Measurements from ENCODE around the gene EDEM3. TPM values are rescaled to one million over a fixed set of nuclear protein-coding genes. Genes with fewer than 3 reads are reported as not detected.

Gene EDEM3
- total and polyA plus RNA-seq, 2 of the 8 experiments (the other 6 are each of a cell fraction or from before 2014, with no cell fraction given) = 1.6 to 14.0 TPM

DNA sequence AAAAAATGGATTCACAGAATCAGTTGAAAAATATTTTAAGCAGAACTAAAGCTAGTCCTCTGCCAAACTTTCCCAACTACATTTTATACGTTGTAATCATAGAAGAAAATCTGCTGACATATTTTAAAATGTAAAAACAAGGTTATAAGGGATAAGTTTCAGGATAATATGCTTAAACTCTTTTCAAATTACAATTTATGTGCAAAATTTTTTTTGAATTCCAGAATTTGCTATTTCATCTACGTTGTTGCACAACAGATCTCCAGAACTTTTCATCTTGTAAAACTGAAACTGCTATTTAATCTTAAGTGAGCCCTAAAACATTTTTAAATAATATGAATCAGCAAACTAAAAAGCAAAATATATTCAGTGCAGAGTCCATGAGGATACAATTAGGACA, 5.9 kb downstream of the EDEM3 start (continued):
- no peak for TF ChIP-seq CHD7 (IDR thresholded peaks at IDR 0.05; ENCODE audit: insufficient replicate concordance, low read length)
- TF ChIP-seq ZNF274 (IDR thresholded peaks at IDR 0.05; ENCODE audit: borderline replicate concordance, extremely low read depth, low read length) = no peak
- no peak for TF ChIP-seq ATF3 (IDR thresholded peaks at IDR 0.05; ENCODE audit: insufficient read depth, low read depth, low read length)
- TF ChIP-seq, protein P1, sequence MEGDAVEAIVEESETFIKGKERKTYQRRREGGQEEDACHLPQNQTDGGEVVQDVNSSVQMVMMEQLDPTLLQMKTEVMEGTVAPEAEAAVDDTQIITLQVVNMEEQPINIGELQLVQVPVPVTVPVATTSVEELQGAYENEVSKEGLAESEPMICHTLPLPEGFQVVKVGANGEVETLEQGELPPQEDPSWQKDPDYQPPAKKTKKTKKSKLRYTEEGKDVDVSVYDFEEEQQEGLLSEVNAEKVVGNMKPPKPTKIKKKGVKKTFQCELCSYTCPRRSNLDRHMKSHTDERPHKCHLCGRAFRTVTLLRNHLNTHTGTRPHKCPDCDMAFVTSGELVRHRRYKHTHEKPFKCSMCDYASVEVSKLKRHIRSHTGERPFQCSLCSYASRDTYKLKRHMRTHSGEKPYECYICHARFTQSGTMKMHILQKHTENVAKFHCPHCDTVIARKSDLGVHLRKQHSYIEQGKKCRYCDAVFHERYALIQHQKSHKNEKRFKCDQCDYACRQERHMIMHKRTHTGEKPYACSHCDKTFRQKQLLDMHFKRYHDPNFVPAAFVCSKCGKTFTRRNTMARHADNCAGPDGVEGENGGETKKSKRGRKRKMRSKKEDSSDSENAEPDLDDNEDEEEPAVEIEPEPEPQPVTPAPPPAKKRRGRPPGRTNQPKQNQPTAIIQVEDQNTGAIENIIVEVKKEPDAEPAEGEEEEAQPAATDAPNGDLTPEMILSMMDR (IDR thresholded peaks at IDR 0.05; ENCODE audit: control extremely low read depth in 1 of 3, insufficient read depth in 1 of 3, low read depth in 1 of 3, low read length in 3 of 3) = no peak
- TF ChIP-seq RBBP5 (IDR thresholded peaks at IDR 0.05; ENCODE audit: borderline replicate concordance, low read depth, low read length) = no peak

Data from H1 (cell line).